ENCODE results near the gene MCHR1.

Gene MCHR1

DNA sequence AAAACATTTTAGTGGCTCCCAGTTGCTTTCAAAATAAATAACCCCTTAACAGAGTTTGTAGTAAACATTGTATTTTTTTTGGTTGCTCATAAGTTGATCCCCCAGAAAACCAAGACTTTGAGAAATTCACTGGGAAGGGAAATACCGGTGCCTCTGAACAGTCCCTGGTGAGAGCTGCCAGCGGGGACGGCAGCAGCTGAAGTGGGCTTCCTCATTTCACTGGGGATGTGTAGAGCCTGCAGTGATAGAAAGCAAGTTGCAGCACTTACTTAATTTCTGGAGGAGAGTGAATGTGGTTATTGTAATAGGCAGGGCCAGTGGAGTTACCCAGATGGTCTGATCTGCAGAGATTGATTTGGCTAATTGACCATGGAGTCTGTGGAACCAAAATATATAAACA is 18.6 kb upstream of the MCHR1 start:
- no peak for DNase-seq (ENCODE audit: low read depth)
- TF ChIP-seq, protein P1, sequence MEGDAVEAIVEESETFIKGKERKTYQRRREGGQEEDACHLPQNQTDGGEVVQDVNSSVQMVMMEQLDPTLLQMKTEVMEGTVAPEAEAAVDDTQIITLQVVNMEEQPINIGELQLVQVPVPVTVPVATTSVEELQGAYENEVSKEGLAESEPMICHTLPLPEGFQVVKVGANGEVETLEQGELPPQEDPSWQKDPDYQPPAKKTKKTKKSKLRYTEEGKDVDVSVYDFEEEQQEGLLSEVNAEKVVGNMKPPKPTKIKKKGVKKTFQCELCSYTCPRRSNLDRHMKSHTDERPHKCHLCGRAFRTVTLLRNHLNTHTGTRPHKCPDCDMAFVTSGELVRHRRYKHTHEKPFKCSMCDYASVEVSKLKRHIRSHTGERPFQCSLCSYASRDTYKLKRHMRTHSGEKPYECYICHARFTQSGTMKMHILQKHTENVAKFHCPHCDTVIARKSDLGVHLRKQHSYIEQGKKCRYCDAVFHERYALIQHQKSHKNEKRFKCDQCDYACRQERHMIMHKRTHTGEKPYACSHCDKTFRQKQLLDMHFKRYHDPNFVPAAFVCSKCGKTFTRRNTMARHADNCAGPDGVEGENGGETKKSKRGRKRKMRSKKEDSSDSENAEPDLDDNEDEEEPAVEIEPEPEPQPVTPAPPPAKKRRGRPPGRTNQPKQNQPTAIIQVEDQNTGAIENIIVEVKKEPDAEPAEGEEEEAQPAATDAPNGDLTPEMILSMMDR (IDR thresholded peaks at IDR 0.05; ENCODE audit: low read depth, low read length, missing control alignments): no peak
- H3K4me3 ChIP-seq (ENCODE audit: low read depth, low read length): no peak overlapping the region

DNA sequence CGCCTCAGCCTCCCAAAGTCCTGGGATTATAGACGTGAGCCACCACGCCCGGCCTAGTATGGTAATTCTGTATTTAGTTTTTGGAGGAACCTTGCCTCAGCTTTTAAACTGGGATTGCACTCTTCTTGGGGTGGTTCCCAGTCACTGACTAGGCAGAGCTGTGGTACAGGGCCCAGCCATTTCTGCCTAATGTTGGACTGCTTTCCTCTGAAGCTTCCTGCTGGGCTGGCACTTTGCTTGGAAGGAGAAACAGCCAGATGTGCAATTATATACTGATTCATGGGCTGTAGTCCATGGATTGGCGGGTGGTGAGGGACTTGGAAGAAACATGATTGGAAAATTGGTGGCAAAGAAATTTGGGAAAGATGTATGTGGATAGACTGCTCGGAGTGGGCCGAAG is 17.6 kb upstream of the MCHR1 start:
- DNase-seq (ENCODE audit: low read depth): no peak
- TF ChIP-seq, protein P1 (IDR thresholded peaks at IDR 0.05; ENCODE audit: low read depth, low read length, missing control alignments): no peak
- H3K4me3 ChIP-seq (ENCODE audit: low read depth, low read length): no peak overlapping the region

DNA sequence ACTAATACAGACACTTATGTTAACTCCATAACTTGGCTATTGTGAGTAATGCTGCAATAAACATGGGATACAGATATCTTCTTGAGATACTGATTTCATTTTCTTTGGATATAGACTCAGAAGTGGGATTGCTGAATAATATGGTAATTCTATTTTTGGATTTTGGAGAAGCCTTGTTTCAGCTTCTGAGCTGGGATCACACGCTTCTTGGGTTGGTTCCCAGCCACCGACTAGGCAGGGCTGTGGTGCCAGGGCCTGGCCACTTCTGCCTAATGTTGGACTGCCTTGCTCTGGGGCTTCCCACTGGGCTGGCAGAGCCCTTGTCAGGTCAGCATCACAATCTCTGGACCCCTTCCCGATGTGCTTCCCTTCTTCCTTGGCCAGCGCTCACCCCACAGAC is 14.0 kb upstream of the MCHR1 start:
- DNase-seq (ENCODE audit: low read depth): no peak
- TF ChIP-seq, protein P1 (IDR thresholded peaks at IDR 0.05; ENCODE audit: low read depth, low read length, missing control alignments): no peak
- no peak overlapping the region for H3K4me3 ChIP-seq (ENCODE audit: low read depth, low read length)

- TF ChIP-seq, protein P1 (IDR thresholded peaks at IDR 0.05; ENCODE audit: low read depth, low read length, missing control alignments): no peak
- no peak for DNase-seq (ENCODE audit: low read depth)
- no peak overlapping the region for H3K4me3 ChIP-seq (ENCODE audit: low read depth, low read length)
Measured at GRCh38 chr22:40666151-40666848, 13.0 kb upstream of the MCHR1 start.

DNA sequence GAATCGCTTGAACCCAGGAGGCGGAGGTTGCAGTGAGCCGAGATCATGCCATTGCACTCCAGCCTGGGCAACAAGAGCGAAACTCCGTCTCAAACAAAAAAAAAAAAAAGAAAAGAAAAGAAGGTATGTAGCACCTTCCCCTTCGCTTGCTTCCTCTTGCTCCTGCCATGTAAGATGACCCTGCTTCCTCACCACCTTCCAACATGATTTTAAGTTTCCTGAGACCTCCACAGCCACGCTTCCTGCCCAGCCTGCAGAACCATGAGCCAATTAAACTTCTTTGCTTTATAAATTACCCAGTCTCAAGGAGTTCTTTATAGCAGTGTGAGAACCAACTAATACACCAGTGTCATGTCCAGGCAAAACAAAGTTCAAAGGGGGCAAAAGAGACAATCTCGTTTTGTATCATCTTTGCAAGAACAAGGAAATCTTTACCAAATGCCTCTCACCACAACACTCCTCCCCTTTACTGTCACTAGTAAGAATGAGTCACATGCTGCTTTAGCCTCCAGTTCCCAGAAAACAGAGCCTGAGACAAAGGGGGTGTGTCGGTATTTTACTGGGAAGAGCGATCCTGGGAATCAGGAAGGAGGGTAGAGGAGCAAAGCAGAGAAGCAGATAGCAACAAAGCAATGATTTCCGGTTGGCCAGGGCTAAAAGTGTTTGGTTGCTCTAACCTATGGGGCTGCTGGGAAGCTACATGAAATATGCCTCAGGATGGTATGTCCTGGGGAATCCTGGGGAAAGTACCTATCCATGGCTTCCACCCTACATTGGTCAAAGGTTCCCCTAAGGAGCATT is 10.5 kb upstream of the MCHR1 start:
- TF ChIP-seq, protein P1 (IDR thresholded peaks at IDR 0.05; ENCODE audit: low read depth, low read length, missing control alignments): no peak
- no peak for DNase-seq (ENCODE audit: low read depth)
- no peak overlapping the region for H3K4me3 ChIP-seq (ENCODE audit: low read depth, low read length)

DNA sequence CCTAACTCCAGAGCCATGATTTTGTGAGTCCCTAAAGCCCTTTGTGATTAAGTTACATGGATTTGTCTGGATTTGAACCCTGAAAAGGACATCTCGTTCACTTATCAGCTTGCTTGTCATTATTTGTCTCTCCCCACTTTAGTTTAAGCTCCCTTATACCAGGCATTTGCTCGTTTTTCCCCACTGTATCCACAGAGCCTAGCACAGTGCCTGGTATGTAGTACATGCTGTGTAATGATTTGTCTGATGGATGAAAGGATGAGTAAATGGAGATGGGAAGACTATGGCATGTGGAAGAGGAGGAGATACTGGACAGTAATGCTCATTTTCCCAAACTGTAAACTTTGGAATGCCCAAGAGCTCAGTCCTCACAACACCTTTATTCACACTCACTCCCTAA is 9.2 kb upstream of the MCHR1 start:
- TF ChIP-seq, protein P1 (IDR thresholded peaks at IDR 0.05; ENCODE audit: low read depth, low read length, missing control alignments): no peak
- H3K4me3 ChIP-seq (ENCODE audit: low read depth, low read length): no peak overlapping the region
- DNase-seq (ENCODE audit: low read depth): no peak
